HepG2 (cell line): ENCODE results near the gene WNT5A. TPM values are rescaled to one million over a fixed set of nuclear protein-coding genes. Genes with fewer than 3 reads are reported as not detected.
A peak's percentile ranks its signal among the peaks of the same experiment; 100 is the strongest.

Experiments
- ATAD3A ChIP-seq: sonication (generic); formaldehyde crosslinking; IDR thresholded peaks from 2 replicates; pipeline ENCODE4 v1.4.0; 2020; ENCODE audit warnings: missing genetic modification reagents
- ATF7 ChIP-seq, 2 experiments: fragments of 450-650 bp in 1 of 2; sonication (generic) in 1 of 2; formaldehyde crosslinking in 1 of 2; IDR thresholded peaks; 2 replicates each; pipeline versions ENCODE4 v1.4.0 to v1.6.1; 2016 to 2020; ENCODE audit warnings: antibody characterized with exemption in 1 of 2, mild to moderate bottlenecking in 1 of 2, missing genetic modification reagents in 1 of 2
- BCL6 ChIP-seq: IDR thresholded peaks from 2 replicates; pipeline ENCODE4 v1.6.1; 2016; ENCODE audit warnings: missing genetic modification reagents, missing compliant biosample characterization
- CEBPB ChIP-seq: IDR thresholded peaks from 2 replicates; pipeline ENCODE4 v1.6.1; 2011; ENCODE audit warnings: low read depth, low read length, improper control_type of control experiment, borderline replicate concordance
- CEBPG ChIP-seq: IDR thresholded peaks from 2 replicates; pipeline ENCODE4 v1.6.1; 2016
- DNMT1 ChIP-seq: sonication (generic); formaldehyde crosslinking; IDR thresholded peaks from 2 replicates; pipeline ENCODE4 v1.5.1; 2020; ENCODE audit warnings: mild to moderate bottlenecking, missing genetic modification reagents
- EP300 ChIP-seq, 3 experiments: sonication (generic) in 1 of 3; formaldehyde crosslinking in 1 of 3; IDR thresholded peaks; 2 replicates each; pipeline versions ENCODE4 v1.5.1 to v1.6.1; 2011 to 2020; ENCODE audit warnings: low read depth in 2 of 3, low read length in 2 of 3, borderline replicate concordance in 1 of 3, improper control_type of control experiment in 1 of 3, mild to moderate bottlenecking in 1 of 3, missing genetic modification reagents in 1 of 3, moderate library complexity in 1 of 3
- FOXA1 ChIP-seq, 2 experiments: fragments of 450-650 bp in 1 of 2; sonication (generic) in 1 of 2; formaldehyde crosslinking in 1 of 2; IDR thresholded peaks; 2 replicates each; pipeline versions ENCODE4 v1.4.0 to v1.6.1; 2016 to 2020; ENCODE audit warnings: missing genetic modification reagents in 1 of 2
- FOXJ3 ChIP-seq: sonication (generic); formaldehyde crosslinking; IDR thresholded peaks from 2 replicates; pipeline ENCODE4 v1.4.0; 2020; ENCODE audit warnings: missing genetic modification reagents, mild to moderate bottlenecking, borderline replicate concordance
- FOXP1 ChIP-seq, 2 experiments: fragments of 450-650 bp in 1 of 2; IDR thresholded peaks; 2 replicates each; pipeline ENCODE4 v1.6.1; 2017 to 2018; ENCODE audit warnings: antibody characterized with exemption in 1 of 2
- GATAD2A ChIP-seq: IDR thresholded peaks from 2 replicates; pipeline ENCODE4 v1.6.1; 2016
- HNF4A ChIP-seq: sonication (generic); formaldehyde crosslinking; IDR thresholded peaks from 2 replicates; pipeline ENCODE4 v1.4.0; 2020; ENCODE audit warnings: missing genetic modification reagents
- KDM2A ChIP-seq: sonication (generic); formaldehyde crosslinking; IDR thresholded peaks from 2 replicates; pipeline ENCODE4 v1.4.0; 2020; ENCODE audit warnings: low read depth, missing genetic modification reagents, borderline replicate concordance
- LCORL ChIP-seq, 2 experiments: fragments of 450-650 bp in 1 of 2; sonication (generic) in 1 of 2; formaldehyde crosslinking in 1 of 2; IDR thresholded peaks; 2 replicates each; pipeline versions ENCODE4 v1.5.0 to v1.6.1; 2017 to 2020; ENCODE audit warnings: antibody characterized with exemption in 1 of 2, missing genetic modification reagents in 1 of 2
- MAX ChIP-seq: IDR thresholded peaks from 2 replicates; pipeline ENCODE4 v1.6.1; 2012; ENCODE audit warnings: inconsistent platforms
- NFKB2 ChIP-seq: sonication (generic); formaldehyde crosslinking; IDR thresholded peaks from 2 replicates; pipeline ENCODE4 v1.4.0; 2020; ENCODE audit warnings: missing genetic modification reagents, borderline replicate concordance
- NR2C2 ChIP-seq: sonication (generic); formaldehyde crosslinking; IDR thresholded peaks from 2 replicates; pipeline ENCODE4 v1.4.0; 2020; ENCODE audit warnings: missing genetic modification reagents, mild to moderate bottlenecking, moderate library complexity, borderline replicate concordance
- PHF5A ChIP-seq: IDR thresholded peaks from one replicate; pipeline ENCODE4 v1.6.1; 2018; ENCODE audit warnings: low read depth, missing genetic modification reagents; ENCODE audit not compliant: unreplicated experiment
- PLSCR1 ChIP-seq: sonication (generic); formaldehyde crosslinking; IDR thresholded peaks from 2 replicates; pipeline ENCODE4 v1.5.0; 2020; ENCODE audit warnings: missing genetic modification reagents, mild to moderate bottlenecking, borderline replicate concordance
- SRSF1 ChIP-seq: fragments of 200-400 bp; formaldehyde crosslinking; optimal IDR thresholded peaks from 2 replicates; pipeline ENCODE3; 2017; ENCODE audit warnings: mild to moderate bottlenecking, low read depth, low read length, moderate library complexity
- TEAD2 ChIP-seq: sonication (generic); formaldehyde crosslinking; IDR thresholded peaks from 2 replicates; pipeline ENCODE4 v1.9.0; 2021; ENCODE audit warnings: missing genetic modification reagents
- ZBTB43 ChIP-seq: sonication (generic); formaldehyde crosslinking; conservative IDR thresholded peaks from 2 replicates; pipeline ENCODE4 v1.4.0; 2020; ENCODE audit warnings: missing genetic modification reagents
- ZFP90 ChIP-seq: sonication (generic); formaldehyde crosslinking; IDR thresholded peaks from 2 replicates; pipeline ENCODE4 v1.8.0; 2022; ENCODE audit warnings: missing genetic modification reagents, mild to moderate bottlenecking, inconsistent platforms, borderline replicate concordance
- ZNF713 ChIP-seq: sonication (generic); formaldehyde crosslinking; IDR thresholded peaks from 2 replicates; pipeline ENCODE4 v1.4.0; 2020; ENCODE audit warnings: mild to moderate bottlenecking, missing genetic modification reagents
- polyA plus RNA-seq, 8 experiments: library from polyadenylated mRNA; depleted of rRNA in 3 of 8; stranded (reverse) in 7 of 8; unstranded in 1 of 8; fragments of >200 nt; fragmentation: Illumina TruSeq in 4 of 8; extraction: Trizol in 4 of 8; gene quantifications; 2 replicates each; pipeline versions ENCODE4 v1.2.1 to v1.2.3, GENCODE V29; 2011 to 2016; ENCODE audit warnings: low read depth in 4 of 8, missing spikeins in 1 of 8, mixed read lengths in 1 of 8; ENCODE audit not compliant: insufficient read depth in 1 of 8
- total RNA-seq, 5 experiments: library from RNA; depleted of rRNA; stranded (reverse); fragments of >200 nt; fragmentation: Illumina TruSeq; extraction: Trizol; gene quantifications; 2 replicates each; pipeline ENCODE4 v1.2.3, GENCODE V29; 2016; ENCODE audit warnings: low read depth in 1 of 5
- TF ChIP-seq, protein P1 (sequence below): sonication (generic); formaldehyde crosslinking; IDR thresholded peaks from 2 replicates; pipeline ENCODE4 v1.4.0; 2020; ENCODE audit warnings: missing genetic modification reagents, mild to moderate bottlenecking, borderline replicate concordance
- TF ChIP-seq, protein P2 (sequence below): sonication (generic); formaldehyde crosslinking; IDR thresholded peaks from 2 replicates; pipeline ENCODE4 v1.4.0; 2020; ENCODE audit warnings: missing genetic modification reagents

WNT5A gene
- total and polyA plus RNA-seq, 2 of the 13 experiments (the other 11 are each of a cell fraction or from before 2014, with no cell fraction given) = not detected

- TF ChIP-seq NR2C2 (CRISPR knock-in tag) (peak; percentile 22; the same call in 1 of the 2 replicates), ZNF713 (CRISPR knock-in tag) (no peak), BCL6 (0 out of 2 replicates have a peak, but pooled peaks have one; percentile 33), ATAD3A (CRISPR knock-in tag) (no peak), PHF5A (CRISPR knock-in tag) (no peak), GATAD2A (CRISPR knock-in tag) (peak; percentile 40; the same call in 1 of the 2 replicates), ZBTB43 (CRISPR knock-in tag) (no peak), CEBPB (peak; percentile 72; the same call in 1 of the 2 replicates), FOXP1 (IDR thresholded peaks at IDR 0.05) (no peak), FOXP1 (CRISPR knock-in tag; IDR thresholded peaks at IDR 0.05) (peak; percentile 63), FOXA1 (IDR thresholded peaks at IDR 0.05) (no peak), FOXA1 (CRISPR knock-in tag; IDR thresholded peaks at IDR 0.05) (peak; percentile 55; the same call in 1 of the 2 replicates), CEBPG (CRISPR knock-in tag) (peak; percentile 58), FOXJ3 (CRISPR knock-in tag) (peak; percentile 41; the same call in 1 of the 2 replicates), EP300 (IDR thresholded peaks at IDR 0.05; ENCODE audit: low read depth in 2 of 2, low read length in 2 of 2) (0 out of 4 replicates have a peak, but pooled peaks of 1 of the 2 experiments have one; percentile 15), EP300 (CRISPR knock-in tag; IDR thresholded peaks at IDR 0.05; ENCODE audit: borderline replicate concordance) (no peak), HNF4A (0 out of 2 replicates have a peak, but pooled peaks have one; percentile 20), NFKB2 (no peak), KDM2A (no peak), TEAD2 (no peak), MAX (peak; percentile 34; the same call in 1 of the 2 replicates), PLSCR1 (no peak), LCORL (IDR thresholded peaks at IDR 0.05) (no peak), LCORL (CRISPR knock-in tag; IDR thresholded peaks at IDR 0.05) (peak; percentile 64; the same call in 1 of the 2 replicates), SRSF1 (no peak), ATF7 (IDR thresholded peaks at IDR 0.05) (no peak), ATF7 (CRISPR knock-in tag; IDR thresholded peaks at IDR 0.05) (no peak), ZFP90 (CRISPR knock-in tag) (no peak), DNMT1 (CRISPR knock-in tag) (no peak)
- TF ChIP-seq, protein P1, sequence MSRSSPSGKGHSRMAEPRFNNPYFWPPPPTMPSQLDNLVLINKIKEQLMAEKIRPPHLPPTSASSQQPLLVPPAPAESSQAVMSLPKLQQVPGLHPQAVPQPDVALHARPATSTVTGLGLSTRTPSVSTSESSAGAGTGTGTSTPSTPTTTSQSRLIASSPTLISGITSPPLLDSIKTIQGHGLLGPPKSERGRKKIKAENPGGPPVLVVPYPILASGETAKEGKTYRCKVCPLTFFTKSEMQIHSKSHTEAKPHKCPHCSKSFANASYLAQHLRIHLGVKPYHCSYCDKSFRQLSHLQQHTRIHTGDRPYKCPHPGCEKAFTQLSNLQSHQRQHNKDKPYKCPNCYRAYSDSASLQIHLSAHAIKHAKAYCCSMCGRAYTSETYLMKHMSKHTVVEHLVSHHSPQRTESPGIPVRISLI (CRISPR knock-in tag) = peak; percentile 40; the same call in 1 of the 2 replicates
- TF ChIP-seq, protein P2, sequence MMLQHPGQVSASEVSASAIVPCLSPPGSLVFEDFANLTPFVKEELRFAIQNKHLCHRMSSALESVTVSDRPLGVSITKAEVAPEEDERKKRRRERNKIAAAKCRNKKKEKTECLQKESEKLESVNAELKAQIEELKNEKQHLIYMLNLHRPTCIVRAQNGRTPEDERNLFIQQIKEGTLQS (CRISPR knock-in tag) = no peak
These were observed 39.4 kb upstream of the WNT5A start (continued) for GRCh38 chr3:55526332-55527030.
